ENCODE results near the gene FSTL4.
"Not testable (repeated sequence)": the region's sequence is repeated elsewhere in the genome, so short reads cannot be mapped to it uniquely, and the experiment has no call there.

Gene FSTL4

GRCh38 chr5:133401731-133402347, 210.5 kb downstream of the FSTL4 start:
- no peak for DNase-seq (ENCODE audit: low read depth)

GRCh38 chr5:133400831-133401351, 211.4 kb downstream of the FSTL4 start:
- no peak for DNase-seq (ENCODE audit: low read depth)

GRCh38 chr5:133400120-133400519, 212.2 kb downstream of the FSTL4 start:
- DNase-seq (ENCODE audit: low read depth), result no peak

- DNase-seq (ENCODE audit: low read depth), result no peak
Observed at GRCh38 chr5:133399247-133399891, 213.0 kb downstream of the FSTL4 start.

- no peak for DNase-seq (ENCODE audit: low read depth)
Observed at GRCh38 chr5:133398646-133399101, 213.7 kb downstream of the FSTL4 start.

- no peak for DNase-seq (ENCODE audit: low read depth)
Observed at GRCh38 chr5:133397990-133398645, 214.2 kb downstream of the FSTL4 start.

GRCh38 chr5:133397348-133397747, 215.0 kb downstream of the FSTL4 start:
- DNase-seq (ENCODE audit: low read depth), result no peak

GRCh38 chr5:133396814-133397213, 215.5 kb downstream of the FSTL4 start:
- no peak for DNase-seq (ENCODE audit: low read depth)

- no peak for DNase-seq (ENCODE audit: low read depth)
Observed at GRCh38 chr5:133396187-133396741, 216.1 kb downstream of the FSTL4 start.

- not testable (repeated sequence) for DNase-seq (ENCODE audit: low read depth)
Observed at GRCh38 chr5:133395207-133395606, 217.1 kb downstream of the FSTL4 start.

GRCh38 chr5:133394477-133394817, 217.9 kb downstream of the FSTL4 start:
- DNase-seq (ENCODE audit: low read depth), result not testable (repeated sequence)

GRCh38 chr5:133393776-133394476, 218.4 kb downstream of the FSTL4 start:
- no peak for DNase-seq (ENCODE audit: low read depth)

- no peak for DNase-seq (ENCODE audit: low read depth)
Observed at GRCh38 chr5:133392448-133392847, 219.9 kb downstream of the FSTL4 start.

GRCh38 chr5:133391354-133392136, 220.8 kb downstream of the FSTL4 start:
- DNase-seq (ENCODE audit: low read depth), result no peak

GRCh38 chr5:133390416-133391353, 221.7 kb downstream of the FSTL4 start:
- no peak for DNase-seq (ENCODE audit: low read depth)

GRCh38 chr5:133389066-133389590, 223.2 kb downstream of the FSTL4 start:
- no peak for DNase-seq (ENCODE audit: low read depth)

GRCh38 chr5:133387621-133388020, 224.7 kb downstream of the FSTL4 start:
- no peak for DNase-seq (ENCODE audit: low read depth)

- DNase-seq (ENCODE audit: low read depth), result no peak
Observed at GRCh38 chr5:133387091-133387490, 225.2 kb downstream of the FSTL4 start.

- no peak for DNase-seq (ENCODE audit: low read depth)
Observed at GRCh38 chr5:133386662-133387061, 225.7 kb downstream of the FSTL4 start.

- no peak for DNase-seq (ENCODE audit: low read depth)
Observed at GRCh38 chr5:133385346-133385745, 227.0 kb downstream of the FSTL4 start.

Measured in activated T-helper 1 cell treated with Interleukin-2 at 50 U/mL for 16 hours (primary cell).